Stimulated activated CD4-positive, alpha-beta T cell treated with anti-CD3 and anti-CD28 coated beads, TNF-alpha, amount 100 ng/mL, for 48 hours (primary cell): ENCODE results near the gene SH3RF3.

Experiments
- DNase-seq, 3 donors: peaks; one replicate each; pipeline ENCODE4 v3.0.0-alpha.2; 2020; ENCODE audit warnings: low read depth in 3 of 3

Gene SH3RF3

DNA sequence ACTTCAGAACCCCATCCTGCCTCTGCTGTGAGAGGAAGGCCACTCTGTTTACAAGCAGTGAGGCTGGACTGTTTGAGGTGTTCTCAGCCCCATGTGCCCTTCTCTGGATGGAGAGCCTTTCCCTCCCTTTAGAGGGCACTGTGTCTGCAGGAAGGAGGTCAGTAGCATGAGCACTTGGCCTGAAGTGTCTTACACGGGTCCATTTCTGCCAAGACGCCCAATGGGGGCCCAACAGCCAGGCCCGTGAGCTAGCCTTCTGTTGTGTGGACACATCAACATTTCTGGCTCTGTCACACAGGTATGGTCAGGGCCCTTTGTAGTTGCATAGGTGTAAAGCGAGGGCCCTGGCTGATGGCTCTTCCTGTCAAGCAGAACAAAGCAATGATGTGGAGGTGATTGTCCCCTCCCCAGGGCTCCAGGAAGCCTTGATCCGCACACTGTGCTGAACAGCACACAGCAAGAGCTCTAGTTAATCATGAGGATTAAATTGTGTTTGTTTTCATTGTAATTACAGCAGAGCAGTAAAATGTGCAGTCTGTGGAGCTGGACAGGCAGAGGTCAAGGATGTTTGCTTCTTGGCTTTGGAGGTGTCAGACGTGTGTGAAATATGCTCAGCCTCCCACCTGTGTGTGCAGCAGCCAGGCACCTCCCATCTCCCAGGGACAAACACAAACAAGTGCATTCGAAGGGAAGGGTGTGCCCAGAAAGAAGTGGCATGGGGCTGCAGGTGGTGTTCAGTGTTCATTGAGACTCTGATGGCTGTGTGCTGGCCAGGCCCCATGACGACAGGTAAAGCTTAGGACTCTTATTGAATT lies 132.1 kb downstream of the SH3RF3 start:
- DNase-seq, result no peak

DNA sequence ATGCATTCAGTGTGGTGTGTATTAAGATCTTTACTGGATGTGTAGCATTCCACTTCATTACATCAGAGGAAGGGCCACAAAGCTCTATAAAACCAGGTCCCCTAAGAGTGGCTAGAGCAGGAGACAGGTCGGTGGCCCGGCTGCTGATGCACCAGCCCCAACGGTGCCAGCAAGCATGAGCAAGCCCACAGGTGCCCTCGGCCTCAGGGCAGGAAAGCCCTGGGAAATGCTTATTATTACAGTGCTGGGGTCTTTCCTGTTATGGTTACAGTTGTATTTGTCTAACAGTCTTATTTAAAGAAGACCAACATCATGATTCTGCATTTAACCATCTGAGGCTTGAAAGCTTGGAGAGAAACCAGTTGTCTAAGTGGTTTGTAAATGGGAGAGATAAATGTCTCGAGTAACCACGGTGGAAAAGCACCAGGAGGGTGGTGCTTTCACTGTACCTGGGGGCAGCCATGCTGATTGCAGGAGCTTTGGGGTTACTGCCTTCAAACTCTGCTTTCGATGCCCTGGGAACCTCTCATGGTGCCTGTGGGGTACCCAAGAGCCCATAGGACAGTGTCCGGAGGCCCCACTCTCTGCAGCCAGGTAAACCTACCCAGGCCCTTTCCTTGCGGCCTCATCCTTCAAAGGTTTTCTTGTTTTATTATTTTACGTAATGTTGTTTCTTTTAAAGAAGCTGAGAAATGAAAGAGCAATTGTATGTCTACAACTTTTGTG lies 133.1 kb downstream of the SH3RF3 start:
- no peak for DNase-seq

DNA sequence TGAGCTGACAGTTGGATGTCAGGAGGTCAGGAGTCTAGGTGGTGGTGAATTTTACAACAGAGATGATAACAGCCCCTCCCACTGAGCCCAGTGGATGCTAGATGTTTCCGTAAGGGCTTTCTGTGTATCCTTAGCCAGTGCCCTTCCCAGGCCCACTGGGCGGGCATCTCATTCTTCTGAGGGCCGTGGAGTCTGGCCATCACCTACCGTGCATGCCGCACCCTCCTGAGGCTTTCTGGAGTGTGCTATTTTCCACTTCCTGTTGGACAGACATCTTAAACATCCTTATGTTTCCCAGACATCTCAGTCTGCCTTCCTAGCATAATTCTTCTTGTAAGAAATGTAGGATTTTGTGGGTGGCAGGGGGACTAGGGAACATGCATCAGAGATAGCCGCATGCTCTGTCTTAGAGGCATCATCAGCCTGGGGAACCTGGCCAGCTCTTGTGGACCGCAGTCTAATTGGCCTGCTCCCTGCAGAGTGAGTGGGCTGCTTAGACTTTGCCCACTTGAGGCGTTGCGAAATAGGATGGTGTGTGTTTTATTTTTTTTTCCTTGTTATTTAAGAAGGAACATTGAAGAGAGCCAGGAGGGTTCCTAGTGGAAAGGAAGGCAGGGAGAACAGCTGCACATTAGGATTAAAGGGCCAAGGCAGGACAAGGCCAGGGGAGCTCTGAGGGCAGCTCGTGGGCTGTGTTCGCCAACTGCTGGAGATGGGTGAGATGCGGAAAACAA lies 135.8 kb downstream of the SH3RF3 start:
- no peak for DNase-seq

DNA sequence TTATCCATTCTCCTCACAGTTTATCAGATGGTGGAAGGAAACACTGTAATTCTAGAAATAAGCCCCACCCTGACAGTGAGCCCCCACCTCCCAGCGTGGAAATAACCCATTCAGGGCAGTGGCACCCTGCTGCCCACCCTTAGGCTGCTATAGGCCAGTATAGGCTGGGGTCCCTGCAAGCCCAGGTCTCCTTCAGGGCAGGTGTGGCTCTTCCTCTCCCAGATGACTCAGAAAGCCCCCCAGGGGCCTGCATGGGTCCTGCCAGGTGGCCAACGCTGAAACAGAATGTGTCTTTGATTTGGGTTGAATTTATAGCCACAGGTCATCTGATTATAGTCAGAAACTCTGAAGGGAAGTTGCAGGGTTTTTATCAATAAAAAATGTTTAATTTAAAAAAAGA lies 136.4 kb downstream of the SH3RF3 start:
- DNase-seq, result no peak

DNA sequence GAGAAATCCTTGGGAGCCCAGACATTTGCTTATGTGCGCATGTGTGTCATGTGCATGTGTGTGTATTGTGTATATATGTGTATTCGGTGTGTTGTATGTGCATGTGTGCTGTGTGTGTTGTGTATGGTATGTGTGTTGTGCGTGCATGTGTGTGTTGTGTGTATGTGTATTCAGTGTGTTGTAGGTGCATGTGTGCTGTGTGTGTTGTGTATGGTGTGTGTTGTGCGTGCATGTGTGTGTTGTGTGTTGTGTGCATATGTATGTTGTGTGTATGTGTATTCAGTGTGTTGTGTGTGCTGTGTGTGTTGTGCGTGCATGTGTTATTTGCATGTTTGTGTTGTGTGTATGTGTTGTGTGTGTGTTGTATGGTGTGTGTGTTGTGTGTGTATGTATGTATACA lies 136.9 kb downstream of the SH3RF3 start:
- no peak for DNase-seq

DNA sequence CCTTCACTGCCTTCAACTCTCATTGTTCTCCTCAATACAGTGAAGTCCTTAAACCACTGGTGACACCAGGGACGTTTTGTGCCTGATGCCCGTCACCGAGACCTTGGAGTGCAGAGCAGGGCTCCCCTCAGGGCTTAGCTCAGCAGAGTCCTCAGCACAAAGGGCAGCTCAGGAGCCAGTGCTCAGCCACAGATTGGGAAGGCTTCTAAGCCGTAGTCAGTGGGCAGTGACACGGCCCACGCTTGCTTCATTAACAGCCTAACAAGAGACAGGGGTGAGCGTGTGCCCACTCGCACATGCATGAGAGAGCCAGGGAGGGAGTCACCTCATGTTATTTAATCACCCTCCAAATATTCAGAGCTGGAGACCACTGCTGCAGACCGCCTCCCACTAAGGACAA lies 137.5 kb downstream of the SH3RF3 start:
- DNase-seq, result no peak

DNA sequence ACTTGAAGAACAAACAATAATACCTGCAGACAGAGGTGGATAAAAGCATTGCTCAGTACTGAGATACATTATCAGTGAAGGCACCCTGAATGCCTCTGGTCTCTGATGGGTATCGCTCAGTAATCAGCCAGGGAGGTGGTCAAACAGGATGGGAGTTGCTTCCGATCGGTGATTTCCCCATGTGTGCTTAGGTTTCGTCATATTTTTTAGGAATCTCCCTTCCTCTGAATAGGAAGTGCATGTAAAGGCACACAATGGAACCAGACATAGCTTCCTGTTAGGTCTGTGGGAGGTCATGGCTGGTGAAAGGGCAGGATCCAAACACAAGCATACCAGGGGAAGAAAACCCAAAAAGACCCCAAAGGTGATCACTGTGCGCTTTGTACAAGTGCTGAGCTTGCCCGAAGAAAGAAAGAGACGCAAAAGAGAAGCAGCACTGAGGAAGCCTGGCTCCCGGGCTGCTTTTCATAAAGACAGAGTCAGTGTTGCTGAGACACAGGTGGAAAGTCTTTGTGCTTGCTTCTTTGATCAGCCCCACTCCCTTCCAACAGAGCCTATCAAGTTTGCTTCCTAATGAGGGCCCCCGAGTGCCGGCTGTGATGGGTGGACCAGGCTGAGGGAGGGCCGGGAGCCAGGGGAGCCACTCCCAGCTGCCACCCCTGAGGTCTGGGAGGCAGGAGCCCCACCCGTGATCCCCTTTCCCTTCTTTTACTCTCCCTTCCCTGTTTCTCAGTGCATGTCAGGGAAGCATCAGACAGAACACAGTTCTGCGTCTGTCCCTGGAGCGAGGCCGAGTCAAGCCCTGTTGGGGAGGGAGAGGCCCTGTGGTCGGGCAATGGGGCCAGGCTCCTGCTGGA lies 138.2 kb downstream of the SH3RF3 start:
- no peak for DNase-seq

DNA sequence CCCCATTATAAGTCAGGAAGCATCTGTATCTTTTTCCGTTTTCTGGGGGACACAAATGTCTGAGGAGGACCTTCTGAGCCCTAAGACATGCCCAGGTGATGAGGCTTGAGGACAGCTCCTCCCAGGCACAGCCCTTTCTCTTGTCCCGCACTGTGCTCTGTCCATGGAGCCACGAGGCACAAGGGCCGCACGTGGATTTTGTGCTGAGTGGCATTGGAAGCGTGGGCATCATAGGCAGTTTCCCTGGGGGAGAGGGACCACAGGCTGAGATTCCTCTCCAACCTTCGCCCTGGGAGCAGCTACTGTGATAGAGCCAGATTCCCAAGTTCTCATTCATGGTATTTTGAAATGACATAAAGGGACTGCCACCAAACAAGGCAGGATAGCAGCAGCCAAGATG lies 139.9 kb downstream of the SH3RF3 start:
- DNase-seq, result no peak

DNA sequence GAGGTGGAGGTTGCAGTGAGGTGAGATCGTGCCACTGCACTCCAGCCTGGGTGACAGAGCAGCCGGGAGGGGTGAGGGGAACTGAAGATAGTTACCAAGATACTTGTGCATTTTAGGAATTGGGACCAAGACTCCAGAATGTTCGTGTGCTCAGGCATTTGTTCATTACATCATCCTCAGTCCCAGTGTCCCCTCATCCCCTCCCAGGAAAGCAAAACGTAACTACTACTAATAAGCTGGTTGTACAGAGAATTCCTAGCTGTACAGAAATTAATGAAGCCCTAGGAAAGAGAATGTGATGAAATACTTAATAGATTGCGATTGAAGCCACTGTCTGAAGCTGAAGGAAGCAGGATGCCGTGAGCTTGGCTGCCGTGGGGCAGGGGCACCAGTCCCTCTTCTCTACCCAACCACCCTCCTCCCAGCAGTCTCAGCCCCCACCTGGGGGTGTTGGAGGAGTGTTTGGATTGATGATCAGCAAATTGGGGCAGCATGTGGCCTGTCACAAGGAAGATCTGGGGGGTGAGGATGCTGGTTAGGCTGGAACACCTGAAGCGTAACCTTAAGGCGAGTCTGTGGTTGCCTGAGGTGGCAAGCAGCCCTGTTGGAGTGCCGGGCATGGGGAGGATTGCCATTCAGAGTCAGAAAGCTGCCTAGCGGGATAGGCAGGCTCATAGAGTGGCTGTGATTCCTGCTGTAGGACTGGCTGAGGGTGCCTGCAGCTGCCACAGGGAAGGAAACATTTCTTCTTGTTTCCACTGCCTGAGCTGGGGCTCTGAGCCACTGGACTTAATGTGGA lies 140.9 kb downstream of the SH3RF3 start:
- no peak for DNase-seq

DNA sequence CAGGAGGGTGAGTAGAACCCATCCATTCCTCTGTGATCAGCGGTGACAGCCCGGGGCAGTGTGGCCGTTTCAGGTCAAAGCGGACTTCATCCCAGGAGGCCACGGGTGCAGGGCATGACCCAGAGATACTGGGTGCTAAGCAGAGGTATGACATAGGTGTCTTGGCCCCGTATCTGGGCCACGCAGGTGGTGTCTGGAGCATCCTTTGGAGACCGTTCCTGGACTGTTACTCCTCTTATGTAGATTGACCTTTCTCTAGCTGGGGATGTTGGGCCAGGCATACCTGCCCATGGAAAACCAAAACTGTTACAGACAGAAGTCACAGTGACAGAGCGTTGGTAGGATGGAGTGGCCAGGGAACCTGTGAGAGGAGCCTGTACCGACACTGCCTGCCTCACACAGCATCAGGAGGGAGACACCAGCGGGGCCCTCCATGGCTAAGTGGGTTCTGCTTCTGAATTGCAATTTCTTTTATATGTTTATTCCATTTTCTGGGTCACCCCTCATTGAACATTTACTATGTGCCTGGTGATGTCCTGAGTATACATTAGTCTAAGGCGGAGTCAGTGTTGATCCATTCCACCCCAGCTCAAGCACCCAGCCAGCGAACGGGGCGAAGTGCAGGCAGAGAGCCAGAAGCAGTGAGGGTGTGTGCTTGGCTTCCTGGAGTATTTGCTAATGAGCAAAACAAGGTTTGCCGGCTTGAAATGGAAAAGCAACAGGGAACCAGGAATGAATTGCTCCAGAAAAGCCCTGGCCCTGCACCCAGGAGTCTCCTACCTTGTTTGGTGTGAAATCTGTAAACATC lies 141.7 kb downstream of the SH3RF3 start:
- no peak for DNase-seq

DNA sequence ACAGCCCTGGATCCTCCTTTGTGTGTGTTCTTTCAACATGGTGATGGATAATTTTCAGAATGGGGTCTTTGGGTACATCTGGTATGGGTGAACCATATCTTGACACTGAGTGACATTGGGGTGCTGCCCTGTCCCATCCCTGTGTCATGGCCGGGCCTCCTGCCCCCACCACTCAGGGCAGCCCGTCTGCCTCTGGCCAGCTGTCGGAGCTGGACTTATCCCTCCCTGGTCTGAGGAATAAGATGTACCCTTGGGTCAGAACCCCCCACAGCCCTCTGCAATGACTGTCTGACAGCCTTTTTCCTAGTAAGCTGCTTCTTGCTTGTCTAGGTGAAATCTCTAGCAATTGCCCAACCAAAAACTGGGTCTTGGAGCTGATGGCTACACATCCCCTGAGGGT lies 142.9 kb downstream of the SH3RF3 start:
- DNase-seq, result no peak

DNA sequence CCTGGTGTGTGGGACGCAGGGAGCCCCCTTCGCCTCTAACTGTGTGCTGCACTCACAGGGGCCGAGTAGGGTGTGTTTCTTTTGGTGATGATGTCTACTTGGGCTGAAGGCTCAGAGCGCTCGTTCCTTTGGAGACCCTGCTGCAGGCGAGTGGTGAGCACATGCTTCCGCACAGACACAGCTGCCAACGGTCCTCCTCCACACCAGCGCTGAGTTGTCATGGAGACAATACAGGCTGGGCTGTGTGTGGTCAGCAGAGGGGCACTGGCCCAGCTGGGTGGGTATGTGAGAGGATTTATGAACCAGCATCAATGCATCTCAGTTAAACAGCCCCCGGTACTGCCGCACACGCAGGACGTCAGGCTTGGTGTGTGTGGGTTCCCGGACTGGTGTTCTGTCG lies 143.5 kb downstream of the SH3RF3 start:
- DNase-seq, result no peak

DNA sequence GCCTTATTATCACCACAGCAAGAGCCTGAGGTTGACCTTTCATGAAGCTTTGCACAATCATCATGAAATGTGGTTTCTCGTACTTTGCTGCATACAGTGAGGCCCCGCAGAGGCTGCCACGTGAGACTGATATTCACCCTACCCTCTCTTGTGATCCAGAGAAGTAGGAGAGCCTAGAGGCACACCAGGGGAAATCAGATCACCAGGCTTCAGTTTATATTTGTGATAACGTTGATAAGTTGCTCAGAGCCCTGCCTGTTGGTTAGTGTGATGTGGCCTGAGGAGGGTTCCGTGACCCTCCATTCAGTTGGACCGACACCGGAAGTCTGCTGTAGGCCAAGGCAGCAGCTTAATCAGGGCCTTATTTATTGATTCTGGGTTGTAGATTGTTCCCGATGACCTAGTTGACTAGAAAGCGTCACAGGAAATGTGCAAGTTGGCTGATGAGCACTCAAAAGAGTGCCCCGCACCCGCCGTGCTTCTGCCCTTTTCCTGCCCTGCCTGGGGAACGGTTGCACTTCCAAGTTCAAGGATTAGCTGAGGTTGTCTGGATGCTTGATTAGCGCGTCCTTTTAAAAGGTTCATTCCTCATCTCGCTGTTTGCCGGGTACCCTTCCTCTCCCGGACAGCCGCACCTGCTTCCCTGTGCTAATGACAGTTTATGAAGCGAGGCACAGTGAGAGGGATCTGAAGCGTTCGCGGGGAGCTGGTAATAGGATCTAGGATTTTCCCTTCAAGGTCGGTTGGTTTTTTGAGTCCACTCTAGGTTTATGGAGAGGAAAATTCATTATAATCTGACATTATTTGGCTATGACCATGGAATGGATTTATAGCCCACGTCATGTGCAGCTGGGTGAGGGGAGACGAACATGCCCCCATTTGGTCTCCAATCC lies 146.4 kb downstream of the SH3RF3 start:
- DNase-seq, result no peak

DNA sequence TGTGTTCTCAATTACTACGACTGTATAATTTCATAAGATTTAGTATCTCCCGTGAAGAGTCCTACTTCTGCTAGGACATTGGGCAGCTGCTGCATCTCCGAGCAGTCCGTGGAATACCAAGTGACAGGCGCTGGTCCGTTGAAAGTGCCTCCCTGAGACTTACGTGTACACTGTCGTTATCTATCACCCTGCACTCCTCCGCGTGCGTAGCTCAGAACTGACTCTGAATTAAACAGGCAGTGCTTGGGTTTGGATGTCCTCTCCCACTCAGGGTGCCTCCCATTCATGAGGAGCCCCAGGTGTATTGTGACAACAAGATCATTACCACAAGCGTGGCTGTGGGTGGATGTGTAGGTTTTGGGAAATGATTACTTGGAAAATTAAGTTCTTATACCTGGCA lies 148.4 kb downstream of the SH3RF3 start:
- DNase-seq, result no peak

DNA sequence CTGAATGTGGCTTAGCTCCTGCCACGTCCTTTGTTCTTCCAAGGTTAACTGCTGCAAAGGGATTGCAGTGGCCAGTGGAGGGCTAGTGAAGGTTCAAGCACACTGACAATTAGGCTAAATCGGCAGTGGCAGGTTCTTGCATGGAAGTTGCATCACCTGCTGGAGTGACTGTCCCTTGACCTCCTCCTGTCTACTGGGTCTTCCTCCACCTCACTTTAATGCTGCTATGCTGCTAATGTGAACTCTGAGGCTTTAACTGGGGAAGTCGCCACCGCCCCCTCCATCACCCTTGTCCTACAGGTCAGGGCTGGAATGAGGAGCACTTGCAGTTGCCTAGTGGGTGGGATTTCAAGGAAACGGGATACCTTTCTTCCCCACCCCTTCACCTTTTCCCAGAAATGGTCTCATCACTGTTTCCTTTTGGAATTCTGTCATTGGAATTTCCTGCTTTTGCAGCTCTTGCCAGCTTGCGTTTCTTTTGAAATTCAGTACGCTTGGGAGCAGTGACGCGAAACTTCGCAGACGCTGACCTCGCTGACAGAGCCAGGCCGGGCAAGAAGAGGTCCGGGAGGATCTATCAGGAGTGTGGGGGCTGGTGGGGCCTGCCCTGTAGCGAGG lies 150.3 kb downstream of the SH3RF3 start:
- no peak for DNase-seq

DNA sequence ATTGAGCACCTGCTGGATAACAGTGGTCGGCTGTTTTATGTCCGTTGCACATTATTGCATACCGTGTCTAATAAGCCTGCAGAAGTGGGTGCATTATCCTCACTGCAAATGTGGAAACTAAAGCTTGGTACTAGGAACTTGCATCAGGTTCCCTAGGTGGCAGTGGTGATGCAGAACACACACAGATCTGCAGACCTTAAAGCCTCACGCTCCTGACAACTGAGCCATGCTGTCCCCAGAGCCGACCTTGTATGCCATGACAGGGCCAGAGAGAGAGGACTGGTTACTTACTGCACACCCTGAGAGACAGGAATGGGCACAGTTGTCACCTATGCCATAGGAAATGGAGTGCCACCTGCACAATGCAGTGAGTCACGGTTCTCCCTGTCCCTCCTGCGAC lies 151.8 kb downstream of the SH3RF3 start:
- DNase-seq, result no peak

DNA sequence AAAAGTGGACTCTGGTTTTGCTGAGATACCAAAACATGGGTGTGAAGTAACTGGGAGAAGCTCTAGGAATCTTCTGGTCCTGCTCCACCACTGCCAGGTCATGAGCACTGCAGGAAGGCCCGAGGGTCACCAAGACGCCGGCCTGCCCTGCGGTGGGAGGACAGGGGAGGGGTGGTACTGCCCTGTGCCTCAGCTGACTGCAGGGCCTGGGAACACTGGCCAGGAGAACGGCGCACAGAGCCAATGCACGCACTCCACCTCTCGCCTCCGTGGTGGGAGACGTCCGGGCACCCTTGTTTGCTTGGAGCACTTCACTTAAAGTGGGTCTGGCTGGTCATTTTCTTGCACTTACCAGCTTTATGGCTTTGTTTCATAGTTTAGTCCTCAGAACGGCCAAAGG lies 153.4 kb downstream of the SH3RF3 start:
- DNase-seq, result no peak

DNA sequence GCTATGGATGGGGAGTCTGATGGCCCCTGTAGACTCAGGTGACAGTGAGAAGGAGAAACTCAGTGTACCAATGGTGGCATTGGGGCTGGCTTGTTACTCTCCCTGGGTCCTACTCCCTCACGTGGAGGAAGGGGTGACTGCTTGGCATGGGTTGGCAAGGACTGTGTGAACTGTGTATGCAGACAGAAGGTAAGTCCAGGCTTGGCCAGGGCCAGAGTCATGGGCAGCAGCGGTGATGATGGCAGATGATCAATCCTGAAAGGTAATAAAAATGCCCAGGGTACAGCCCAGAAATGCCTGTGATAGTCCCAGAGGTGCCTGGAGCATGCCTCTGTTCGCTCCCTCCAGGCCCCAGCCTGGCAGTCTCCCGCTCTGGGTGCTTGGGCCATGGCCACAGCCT lies 153.9 kb downstream of the SH3RF3 start:
- DNase-seq, result no peak

DNA sequence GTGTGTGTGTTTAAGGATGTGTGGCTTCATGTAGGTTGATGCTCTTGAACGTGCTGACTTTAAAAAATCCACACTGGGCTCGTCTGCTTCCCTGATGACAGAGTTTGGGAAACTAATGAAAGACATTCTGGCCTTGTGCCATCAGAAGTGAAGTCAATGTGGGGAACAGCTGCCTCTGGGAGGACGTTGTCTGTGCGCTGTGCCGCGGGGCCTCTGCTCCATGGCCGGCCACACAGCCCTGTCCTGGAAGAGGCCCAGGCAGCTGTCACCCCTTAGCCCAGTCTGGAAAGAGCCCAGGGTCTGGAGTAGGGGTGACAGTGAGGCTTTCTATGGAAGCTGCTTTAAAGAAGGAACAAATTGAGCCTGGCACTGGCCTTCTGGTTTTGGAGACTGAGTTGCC lies 155.8 kb downstream of the SH3RF3 start:
- DNase-seq, result no peak
